HG02571 (cell line): ENCODE results near the gene ME2.
"Not testable (repeated sequence)": the region's sequence is repeated elsewhere in the genome, so short reads cannot be mapped to it uniquely, and the experiment has no call there.

Experiments
- ATAC-seq: cut with Tn5 transposase; IDR thresholded peaks from one replicate; pipeline ENCODE4 v1.9.1; 2021; ENCODE audit warnings: mild to moderate bottlenecking, moderate library complexity; ENCODE audit not compliant: unreplicated experiment

Gene ME2

GRCh38 chr18:50859793-50860555 is 18.9 kb upstream of the ME2 start:
- no peak for ATAC-seq

GRCh38 chr18:50861617-50862016 is 17.3 kb upstream of the ME2 start:
- no peak for ATAC-seq

GRCh38 chr18:50862401-50862800 is 16.5 kb upstream of the ME2 start:
- ATAC-seq: no peak

- no peak for ATAC-seq
Observed at GRCh38 chr18:50863840-50864375, 15.0 kb upstream of the ME2 start.

- no peak for ATAC-seq
Observed at GRCh38 chr18:50866765-50867164, 12.2 kb upstream of the ME2 start.

- no peak for ATAC-seq
Observed at GRCh38 chr18:50869150-50869549, 9.8 kb upstream of the ME2 start.

GRCh38 chr18:50870138-50870845 is 8.6 kb upstream of the ME2 start:
- no peak for ATAC-seq

GRCh38 chr18:50871846-50872245 is 7.1 kb upstream of the ME2 start:
- ATAC-seq: no peak

GRCh38 chr18:50875966-50876536 is 2.9 kb upstream of the ME2 start:
- ATAC-seq: no peak

- ATAC-seq: no peak
Observed at GRCh38 chr18:50877545-50878265, 1.2 kb upstream of the ME2 start.

- ATAC-seq: peak; percentile 7
Observed at GRCh38 chr18:50879302-50880118, 592 bp downstream of the ME2 start.

GRCh38 chr18:50880119-50880465 is 1.2 kb downstream of the ME2 start:
- ATAC-seq: no peak

- ATAC-seq: not testable (repeated sequence)
Observed at GRCh38 chr18:50880944-50881343, 2.0 kb downstream of the ME2 start.

- ATAC-seq: no peak
Observed at GRCh38 chr18:50886929-50887328, 8.0 kb downstream of the ME2 start.

GRCh38 chr18:50895350-50896045 is 16.6 kb downstream of the ME2 start:
- no peak for ATAC-seq

GRCh38 chr18:50896093-50896492 is 17.2 kb downstream of the ME2 start:
- ATAC-seq: no peak

- no peak for ATAC-seq
Observed at GRCh38 chr18:50898919-50899318, 20.0 kb downstream of the ME2 start.

- no peak for ATAC-seq
Observed at GRCh38 chr18:50902797-50903196, 23.9 kb downstream of the ME2 start.

GRCh38 chr18:50906843-50907242 is 27.9 kb downstream of the ME2 start:
- ATAC-seq: no peak

- ATAC-seq: no peak
Observed at GRCh38 chr18:50909261-50909660, 30.3 kb downstream of the ME2 start.
